Measurements from ENCODE around the gene DAPK1.

GRCh38 chr9:87671478-87671877 is 173.8 kb downstream of the DAPK1 start:
- TF ChIP-seq REST (IDR thresholded peaks at IDR 0.05; ENCODE audit: low read depth, low read length) (no peak), CTCF (IDR thresholded peaks at IDR 0.05) (no peak), POLR2AphosphoS5 (IDR thresholded peaks at IDR 0.05; ENCODE audit: low read depth, low read length) (no peak), ELF1 (IDR thresholded peaks at IDR 0.05) (no peak), FOSL2 (IDR thresholded peaks at IDR 0.05; ENCODE audit: borderline replicate concordance, low read depth) (no peak), RAD21 (IDR thresholded peaks at IDR 0.05; ENCODE audit: low read length) (no peak), NFIC (IDR thresholded peaks at IDR 0.05; ENCODE audit: borderline replicate concordance) (no peak), SMC3 (IDR thresholded peaks at IDR 0.05; ENCODE audit: low read depth, low read length) (no peak), EZH2phosphoT487 (IDR thresholded peaks at IDR 0.05; ENCODE audit: borderline replicate concordance, low read depth) (no peak)

All from SK-N-SH (cell line).